Left lung (tissue), 10 donors: ENCODE data around the gene ETV6. TPM values are rescaled to one million over a fixed set of nuclear protein-coding genes. Genes with fewer than 3 reads are reported as not detected.

Experiments
- ATAC-seq: fragments of 200-7000 bp; cut with Tn5 transposase; one replicate; pipeline ENCODE4 v1.9.1; 2020; ENCODE audit warnings: moderate library complexity
- DNase-seq, 4 donors: peaks; one replicate each; pipeline ENCODE4 v3.0.0-alpha.2; 2013 to 2020
- H3K27ac ChIP-seq, 2 donors: fragments of 200-600 bp; sonication (generic) in 1 of 2; one replicate each; pipeline versions ENCODE4 v1.5.0 to v1.8.0; 2020 to 2021
- H3K27me3 ChIP-seq, 2 donors: fragments of 200-600 bp; sonication (generic) in 1 of 2; one replicate each; pipeline versions ENCODE4 v1.5.0 to v1.8.0; 2020 to 2021
- H3K36me3 ChIP-seq, 2 donors: fragments of 200-600 bp; sonication (generic) in 1 of 2; one replicate each; pipeline versions ENCODE4 v1.5.0 to v1.8.0; 2020 to 2021
- H3K4me1 ChIP-seq, 2 donors: fragments of 200-600 bp; one replicate each; pipeline ENCODE4 v1.8.0; 2021
- H3K4me3 ChIP-seq, 2 donors: fragments of 200-600 bp; sonication (generic) in 1 of 2; one replicate each; pipeline versions ENCODE4 v1.5.0 to v1.8.0; 2020 to 2021; ENCODE audit warnings: mild to moderate bottlenecking in 1 of 2
- H3K9me3 ChIP-seq, 2 donors: fragments of 200-600 bp; sonication (generic) in 1 of 2; one replicate each; pipeline versions ENCODE4 v1.5.0 to v1.8.0; 2020 to 2021
- CTCF ChIP-seq, 2 donors: fragments of 200-600 bp; sonication (generic) in 1 of 2; IDR thresholded peaks; one replicate each; pipeline versions ENCODE4 v1.5.0 to v1.8.0; 2021; ENCODE audit warnings: antibody characterized with exemption in 2 of 2
- intact Hi-C, 2 donors: fragments of 100-400 bp; cut with DNase I; formaldehyde crosslinking; loops; one replicate each; pipeline versions ENCODE4 v1.11.2 to v1.14.2; 2022
- polyA plus RNA-seq, 6 donors: library from polyadenylated mRNA; unstranded; fragments of 120-200 nt; gene quantifications; one replicate each; pipeline ENCODE4 v1.2.1, GENCODE V29; 2013; ENCODE audit not compliant: insufficient read length in 6 of 6
- total RNA-seq, 2 donors: library from RNA; stranded (reverse); fragmentation: NEBNext Ultra II Directional; extraction: Animal tissue kit (Norgen Biotek cat#: 25700); gene quantifications; one replicate each; pipeline ENCODE4 v1.2.1, GENCODE V29; 2021
- donor health status: DM: no; HTN: yes; CAD: no.
- donor health status: DM: no; HTN: no; CAD: no.

Gene ETV6
- total and polyA plus RNA-seq, 8 donors = 16.0 to 44.7 (median 17.1) TPM

- no peak for TF ChIP-seq CTCF (IDR thresholded peaks at IDR 0.05)
- DNase-seq (no peak), ATAC-seq (no peak)
- intact Hi-C loops = no loop called here
- Histone ChIP-seq H3K9me3 (no peaks in the 10 kb centered on the region), H3K4me1 (peaks cover 0 to 66% of the 10 kb centered on the region in 2 donors), H3K36me3 (no peaks in the 10 kb centered on the region), H3K4me3 (no peak overlapping the region), H3K27ac (no peak overlapping the region), H3K27me3 (no peaks in the 10 kb centered on the region)
Observed at GRCh38 chr12:11776316-11776715, 126.8 kb downstream of the ETV6 start.

GRCh38 chr12:11777451-11777850, 128.0 kb downstream of the ETV6 start:
- no peak overlapping the region for H3K4me3 ChIP-seq
- H3K4me1 ChIP-seq = peaks cover 0 to 63% of the 10 kb centered on the region in 2 donors
- TF ChIP-seq CTCF (IDR thresholded peaks at IDR 0.05) = no peak
- ATAC-seq (no peak), DNase-seq (no peak)
- H3K36me3 ChIP-seq = no peaks in the 10 kb centered on the region
- no peak overlapping the region for H3K27ac ChIP-seq
- intact Hi-C loops = no loop called here
- H3K9me3 ChIP-seq = no peaks in the 10 kb centered on the region
- H3K27me3 ChIP-seq = no peaks in the 10 kb centered on the region

GRCh38 chr12:11777962-11778361, 128.5 kb downstream of the ETV6 start:
- intact Hi-C loops = no loop called here
- no peak overlapping the region for H3K27ac ChIP-seq
- DNase-seq = no peak

GRCh38 chr12:11778713-11779685, 129.5 kb downstream of the ETV6 start:
- Histone ChIP-seq H3K4me1 (peaks cover 0 to 54% of the 10 kb centered on the region in 2 donors), H3K27ac (no peak overlapping the region), H3K36me3 (no peaks in the 10 kb centered on the region), H3K9me3 (no peaks in the 10 kb centered on the region), H3K27me3 (no peaks in the 10 kb centered on the region), H3K4me3 (no peak overlapping the region)
- intact Hi-C loops = no loop called here
- DNase-seq (no peak), ATAC-seq (no peak)
- no peak for TF ChIP-seq CTCF (IDR thresholded peaks at IDR 0.05)

More at GRCh38 chr12:11777962-11778361, 128.5 kb downstream of the ETV6 start:
- H3K36me3 ChIP-seq = no peaks in the 10 kb centered on the region
- no peak overlapping the region for H3K4me3 ChIP-seq
- no peak for ATAC-seq
- no peaks in the 10 kb centered on the region for H3K27me3 ChIP-seq
- peaks cover 0 to 60% of the 10 kb centered on the region in 2 donors for H3K4me1 ChIP-seq
- no peaks in the 10 kb centered on the region for H3K9me3 ChIP-seq
- TF ChIP-seq CTCF (IDR thresholded peaks at IDR 0.05) = no peak

GRCh38 chr12:11780521-11781101, 131.1 kb downstream of the ETV6 start:
- Histone ChIP-seq H3K27ac (no peak overlapping the region), H3K36me3 (no peaks in the 10 kb centered on the region), H3K27me3 (no peaks in the 10 kb centered on the region), H3K4me1 (peaks cover 0 to 53% of the 10 kb centered on the region in 2 donors), H3K4me3 (no peak overlapping the region), H3K9me3 (no peaks in the 10 kb centered on the region)
- intact Hi-C loops = no loop called here
- ATAC-seq (no peak), DNase-seq (no peak)
- no peak for TF ChIP-seq CTCF (IDR thresholded peaks at IDR 0.05)
